ENCODE measurements around the gene ECT2L.

DNA sequence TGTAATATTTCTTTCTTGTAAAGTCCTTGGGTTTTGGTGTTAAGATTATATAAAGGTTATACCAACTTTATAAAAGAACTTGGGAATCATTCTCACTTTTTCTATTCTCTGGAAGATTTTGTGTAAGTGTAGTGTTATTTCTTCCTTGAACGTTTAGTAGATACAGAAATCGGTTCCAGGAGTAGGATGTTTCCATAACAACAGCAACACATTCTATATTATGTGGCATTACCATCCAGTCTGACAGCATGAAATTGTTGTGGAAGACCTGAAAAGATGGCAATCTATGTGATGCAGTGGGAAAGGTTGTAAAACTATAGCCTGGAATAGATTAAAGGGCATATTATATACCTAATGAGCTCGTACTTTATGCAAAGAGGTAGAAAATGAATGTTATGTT, 13.8 kb downstream of the ECT2L start:
- TF ChIP-seq EP300 (IDR thresholded peaks at IDR 0.05) (no peak), HEYL (CRISPR knock-in tag; IDR thresholded peaks at IDR 0.05) (no peak), POLR2A (IDR thresholded peaks at IDR 0.05; ENCODE audit: low read length) (no peak), BHLHE40 (IDR thresholded peaks at IDR 0.05; ENCODE audit: low read depth, low read length) (no peak), RAD21 (conservative IDR thresholded peaks at IDR 0.05 in 1 of 2, IDR thresholded peaks at IDR 0.05 in 1 of 2) (no peak), NR3C1 (IDR thresholded peaks at IDR 0.05) (no peak), MYC (IDR thresholded peaks at IDR 0.05; ENCODE audit: borderline replicate concordance, low read length) (no peak), HDAC2 (IDR thresholded peaks at IDR 0.05) (no peak), ZFP36 (IDR thresholded peaks at IDR 0.05; ENCODE audit: borderline replicate concordance, partially characterized antibody) (no peak), NFE2L2 (conservative IDR thresholded peaks at IDR 0.05; ENCODE audit: low read length) (no peak), SMC3 (IDR thresholded peaks at IDR 0.05) (no peak)
- TF ChIP-seq, protein P1, sequence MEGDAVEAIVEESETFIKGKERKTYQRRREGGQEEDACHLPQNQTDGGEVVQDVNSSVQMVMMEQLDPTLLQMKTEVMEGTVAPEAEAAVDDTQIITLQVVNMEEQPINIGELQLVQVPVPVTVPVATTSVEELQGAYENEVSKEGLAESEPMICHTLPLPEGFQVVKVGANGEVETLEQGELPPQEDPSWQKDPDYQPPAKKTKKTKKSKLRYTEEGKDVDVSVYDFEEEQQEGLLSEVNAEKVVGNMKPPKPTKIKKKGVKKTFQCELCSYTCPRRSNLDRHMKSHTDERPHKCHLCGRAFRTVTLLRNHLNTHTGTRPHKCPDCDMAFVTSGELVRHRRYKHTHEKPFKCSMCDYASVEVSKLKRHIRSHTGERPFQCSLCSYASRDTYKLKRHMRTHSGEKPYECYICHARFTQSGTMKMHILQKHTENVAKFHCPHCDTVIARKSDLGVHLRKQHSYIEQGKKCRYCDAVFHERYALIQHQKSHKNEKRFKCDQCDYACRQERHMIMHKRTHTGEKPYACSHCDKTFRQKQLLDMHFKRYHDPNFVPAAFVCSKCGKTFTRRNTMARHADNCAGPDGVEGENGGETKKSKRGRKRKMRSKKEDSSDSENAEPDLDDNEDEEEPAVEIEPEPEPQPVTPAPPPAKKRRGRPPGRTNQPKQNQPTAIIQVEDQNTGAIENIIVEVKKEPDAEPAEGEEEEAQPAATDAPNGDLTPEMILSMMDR (IDR thresholded peaks at IDR 0.05), result no peak
- TF ChIP-seq, protein P2, sequence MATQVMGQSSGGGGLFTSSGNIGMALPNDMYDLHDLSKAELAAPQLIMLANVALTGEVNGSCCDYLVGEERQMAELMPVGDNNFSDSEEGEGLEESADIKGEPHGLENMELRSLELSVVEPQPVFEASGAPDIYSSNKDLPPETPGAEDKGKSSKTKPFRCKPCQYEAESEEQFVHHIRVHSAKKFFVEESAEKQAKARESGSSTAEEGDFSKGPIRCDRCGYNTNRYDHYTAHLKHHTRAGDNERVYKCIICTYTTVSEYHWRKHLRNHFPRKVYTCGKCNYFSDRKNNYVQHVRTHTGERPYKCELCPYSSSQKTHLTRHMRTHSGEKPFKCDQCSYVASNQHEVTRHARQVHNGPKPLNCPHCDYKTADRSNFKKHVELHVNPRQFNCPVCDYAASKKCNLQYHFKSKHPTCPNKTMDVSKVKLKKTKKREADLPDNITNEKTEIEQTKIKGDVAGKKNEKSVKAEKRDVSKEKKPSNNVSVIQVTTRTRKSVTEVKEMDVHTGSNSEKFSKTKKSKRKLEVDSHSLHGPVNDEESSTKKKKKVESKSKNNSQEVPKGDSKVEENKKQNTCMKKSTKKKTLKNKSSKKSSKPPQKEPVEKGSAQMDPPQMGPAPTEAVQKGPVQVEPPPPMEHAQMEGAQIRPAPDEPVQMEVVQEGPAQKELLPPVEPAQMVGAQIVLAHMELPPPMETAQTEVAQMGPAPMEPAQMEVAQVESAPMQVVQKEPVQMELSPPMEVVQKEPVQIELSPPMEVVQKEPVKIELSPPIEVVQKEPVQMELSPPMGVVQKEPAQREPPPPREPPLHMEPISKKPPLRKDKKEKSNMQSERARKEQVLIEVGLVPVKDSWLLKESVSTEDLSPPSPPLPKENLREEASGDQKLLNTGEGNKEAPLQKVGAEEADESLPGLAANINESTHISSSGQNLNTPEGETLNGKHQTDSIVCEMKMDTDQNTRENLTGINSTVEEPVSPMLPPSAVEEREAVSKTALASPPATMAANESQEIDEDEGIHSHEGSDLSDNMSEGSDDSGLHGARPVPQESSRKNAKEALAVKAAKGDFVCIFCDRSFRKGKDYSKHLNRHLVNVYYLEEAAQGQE (IDR thresholded peaks at IDR 0.05), result no peak
- TF ChIP-seq, protein P3, sequence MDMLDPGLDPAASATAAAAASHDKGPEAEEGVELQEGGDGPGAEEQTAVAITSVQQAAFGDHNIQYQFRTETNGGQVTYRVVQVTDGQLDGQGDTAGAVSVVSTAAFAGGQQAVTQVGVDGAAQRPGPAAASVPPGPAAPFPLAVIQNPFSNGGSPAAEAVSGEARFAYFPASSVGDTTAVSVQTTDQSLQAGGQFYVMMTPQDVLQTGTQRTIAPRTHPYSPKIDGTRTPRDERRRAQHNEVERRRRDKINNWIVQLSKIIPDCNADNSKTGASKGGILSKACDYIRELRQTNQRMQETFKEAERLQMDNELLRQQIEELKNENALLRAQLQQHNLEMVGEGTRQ (IDR thresholded peaks at IDR 0.05), result no peak

All from A549 (cell line).